IPS-18c (cell line): ENCODE results near the gene NKD2.

ENCODE experiments used
- H3K4me3 ChIP-seq: 2 replicates; pipeline ENCODE4 v1.7.0; 2013; ENCODE audit warnings: low read depth, mild to moderate bottlenecking, low read length, moderate library complexity; ENCODE audit not compliant: insufficient read depth
- H3K9me3 ChIP-seq: one replicate; pipeline ENCODE4 v1.6.1; 2013; ENCODE audit warnings: mild to moderate bottlenecking, low read length, moderate library complexity; ENCODE audit not compliant: control insufficient read depth, insufficient read depth

The NKD2 gene

GRCh38 chr5:1065143-1065750 is 56.6 kb downstream of the NKD2 start:
- Histone ChIP-seq H3K4me3 (no peak overlapping the region), H3K9me3 (peaks cover 5% of the 10 kb centered on the region)

- peaks cover 5% of the 10 kb centered on the region for H3K9me3 ChIP-seq
- H3K4me3 ChIP-seq = no peak overlapping the region
Observed at GRCh38 chr5:1065891-1066650, 57.5 kb downstream of the NKD2 start.

GRCh38 chr5:1066676-1067075 is 58.1 kb downstream of the NKD2 start:
- Histone ChIP-seq H3K9me3 (peaks cover 5% of the 10 kb centered on the region), H3K4me3 (no peak overlapping the region)

- peaks cover 5% of the 10 kb centered on the region for H3K9me3 ChIP-seq
Observed at GRCh38 chr5:1067141-1068121, 58.8 kb downstream of the NKD2 start.

GRCh38 chr5:1068204-1068894 is 59.7 kb downstream of the NKD2 start:
- Histone ChIP-seq H3K4me3 (no peak overlapping the region), H3K9me3 (peaks cover 2% of the 10 kb centered on the region)

More at GRCh38 chr5:1067141-1068121, 58.8 kb downstream of the NKD2 start:
- no peak overlapping the region for H3K4me3 ChIP-seq

GRCh38 chr5:1068895-1069719 is 60.5 kb downstream of the NKD2 start:
- Histone ChIP-seq H3K9me3 (no peaks in the 10 kb centered on the region), H3K4me3 (no peak overlapping the region)

- Histone ChIP-seq H3K4me3 (no peak overlapping the region), H3K9me3 (no peaks in the 10 kb centered on the region)
Observed at GRCh38 chr5:1069720-1070088, 61.1 kb downstream of the NKD2 start.

GRCh38 chr5:1073239-1074102 is 64.9 kb downstream of the NKD2 start:
- no peaks in the 10 kb centered on the region for H3K9me3 ChIP-seq

GRCh38 chr5:1074226-1074625 is 65.6 kb downstream of the NKD2 start:
- H3K4me3 ChIP-seq = no peak overlapping the region
- H3K9me3 ChIP-seq = no peaks in the 10 kb centered on the region

More at GRCh38 chr5:1073239-1074102, 64.9 kb downstream of the NKD2 start:
- no peak overlapping the region for H3K4me3 ChIP-seq

GRCh38 chr5:1074816-1075554 is 66.4 kb downstream of the NKD2 start:
- Histone ChIP-seq H3K4me3 (no peak overlapping the region), H3K9me3 (no peaks in the 10 kb centered on the region)

GRCh38 chr5:1075555-1075881 is 66.9 kb downstream of the NKD2 start:
- Histone ChIP-seq H3K9me3 (no peaks in the 10 kb centered on the region), H3K4me3 (no peak overlapping the region)

- Histone ChIP-seq H3K4me3 (no peak overlapping the region), H3K9me3 (no peaks in the 10 kb centered on the region)
Observed at GRCh38 chr5:1075931-1076330, 67.3 kb downstream of the NKD2 start.

- H3K9me3 ChIP-seq = no peaks in the 10 kb centered on the region
- no peak overlapping the region for H3K4me3 ChIP-seq
Observed at GRCh38 chr5:1076406-1076805, 67.8 kb downstream of the NKD2 start.

- H3K9me3 ChIP-seq = no peaks in the 10 kb centered on the region
- H3K4me3 ChIP-seq = no peak overlapping the region
Observed at GRCh38 chr5:1077026-1077425, 68.4 kb downstream of the NKD2 start.

- Histone ChIP-seq H3K9me3 (no peaks in the 10 kb centered on the region), H3K4me3 (no peak overlapping the region)
Observed at GRCh38 chr5:1077491-1078020, 69.0 kb downstream of the NKD2 start.
